GM12891 (cell line): ENCODE measurements around the gene PROM1.

Experiments used
- POLR2A ChIP-seq: IDR thresholded peaks from 2 replicates; pipeline ENCODE4 v1.6.1; 2011; ENCODE audit warnings: low read depth, low read length, control low read depth
- POLR2AphosphoS5 ChIP-seq: IDR thresholded peaks from 2 replicates; pipeline ENCODE4 v1.6.1; 2011; ENCODE audit warnings: low read depth, low read length, control low read depth
- SPI1 ChIP-seq: IDR thresholded peaks from 2 replicates; pipeline ENCODE4 v1.6.1; 2011; ENCODE audit warnings: low read depth, low read length, control low read depth
- TAF1 ChIP-seq: IDR thresholded peaks from 2 replicates; pipeline ENCODE4 v1.6.1; 2011; ENCODE audit warnings: low read depth, low read length, control low read depth

- TF ChIP-seq POLR2A (no peak), POLR2AphosphoS5 (no peak), SPI1 (no peak), TAF1 (no peak)
These were observed 13.6 kb downstream of the PROM1 start for GRCh38 chr4:16070203-16070602.
